KOPT-K1 (cell line): Measurements from ENCODE around the gene TP63.

Experiments used
- H3K27ac ChIP-seq: fragments of 200-600 bp; sonication (generic); 2 replicates; pipeline ENCODE4 v1.5.1; 2016; ENCODE audit warnings: antibody characterized with exemption, mild to moderate bottlenecking, low read depth, low read length; ENCODE audit not compliant: poor library complexity, severe bottlenecking
- H3K36me3 ChIP-seq: fragments of 200-600 bp; sonication (generic); 2 replicates; pipeline ENCODE4 v1.5.1; 2017; ENCODE audit warnings: antibody characterized with exemption, mild to moderate bottlenecking, low read length, moderate library complexity; ENCODE audit not compliant: insufficient read depth
- H3K9me3 ChIP-seq: fragments of 200-600 bp; sonication (generic); 2 replicates; pipeline ENCODE4 v1.5.1; 2017; ENCODE audit warnings: antibody characterized with exemption, low read length, mild to moderate bottlenecking; ENCODE audit not compliant: insufficient read depth, poor library complexity, severe bottlenecking

The TP63 gene

DNA sequence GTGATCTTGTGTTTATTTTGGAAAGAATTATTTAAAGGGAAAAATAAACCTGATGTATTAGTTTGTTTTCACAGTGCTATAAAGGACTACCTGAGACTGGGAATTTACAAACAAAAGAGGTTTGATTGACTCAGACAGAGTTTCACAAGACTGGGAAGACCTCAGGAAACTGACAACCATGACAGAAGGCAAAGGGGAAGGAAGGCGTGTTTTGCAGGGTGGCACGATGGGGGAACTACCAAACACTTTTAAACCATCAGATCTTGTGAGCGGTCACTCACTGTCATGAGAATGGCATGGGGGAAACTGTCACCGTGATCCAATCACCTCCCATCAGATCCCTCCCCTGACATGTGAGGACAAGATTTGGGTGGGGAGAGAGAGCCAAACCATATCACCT is 87.0 kb downstream of the TP63 start:
- H3K9me3 ChIP-seq = no peaks in the 10 kb centered on the region
- no peaks in the 10 kb centered on the region for H3K36me3 ChIP-seq
- H3K27ac ChIP-seq = no peak overlapping the region

DNA sequence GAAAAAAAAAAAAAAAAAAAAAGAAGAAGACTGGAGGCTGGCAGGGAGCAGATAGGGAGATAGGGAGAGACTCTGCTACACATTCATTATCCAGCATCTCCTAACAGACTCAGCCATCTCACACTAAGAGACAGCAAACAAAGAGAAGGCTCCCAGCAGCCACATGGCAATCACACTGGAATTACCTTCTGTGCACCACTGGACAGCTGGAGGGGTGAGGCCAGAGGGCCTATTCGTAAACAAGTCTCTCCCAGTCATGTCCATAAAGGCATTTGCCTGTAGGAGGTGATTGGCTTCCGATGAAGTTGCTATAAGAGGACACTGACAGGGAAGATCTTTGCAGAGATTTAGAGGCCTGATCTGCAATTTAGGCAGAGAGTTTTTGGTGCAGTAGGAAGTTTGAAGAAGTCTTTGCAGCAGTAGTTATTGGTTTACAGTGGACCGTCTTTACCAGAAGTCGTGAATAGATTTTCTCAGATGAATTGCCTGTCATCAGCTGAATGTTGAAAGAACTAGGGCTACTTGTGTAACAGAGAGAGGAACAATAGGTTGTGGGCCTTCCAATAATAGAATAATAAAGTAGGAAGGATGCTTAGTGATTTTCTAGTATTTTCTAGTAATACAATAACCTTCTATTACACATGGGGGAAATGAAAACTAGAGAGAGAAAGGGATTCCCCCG is 89.7 kb downstream of the TP63 start:
- Histone ChIP-seq H3K9me3 (no peaks in the 10 kb centered on the region), H3K27ac (no peak overlapping the region)

DNA sequence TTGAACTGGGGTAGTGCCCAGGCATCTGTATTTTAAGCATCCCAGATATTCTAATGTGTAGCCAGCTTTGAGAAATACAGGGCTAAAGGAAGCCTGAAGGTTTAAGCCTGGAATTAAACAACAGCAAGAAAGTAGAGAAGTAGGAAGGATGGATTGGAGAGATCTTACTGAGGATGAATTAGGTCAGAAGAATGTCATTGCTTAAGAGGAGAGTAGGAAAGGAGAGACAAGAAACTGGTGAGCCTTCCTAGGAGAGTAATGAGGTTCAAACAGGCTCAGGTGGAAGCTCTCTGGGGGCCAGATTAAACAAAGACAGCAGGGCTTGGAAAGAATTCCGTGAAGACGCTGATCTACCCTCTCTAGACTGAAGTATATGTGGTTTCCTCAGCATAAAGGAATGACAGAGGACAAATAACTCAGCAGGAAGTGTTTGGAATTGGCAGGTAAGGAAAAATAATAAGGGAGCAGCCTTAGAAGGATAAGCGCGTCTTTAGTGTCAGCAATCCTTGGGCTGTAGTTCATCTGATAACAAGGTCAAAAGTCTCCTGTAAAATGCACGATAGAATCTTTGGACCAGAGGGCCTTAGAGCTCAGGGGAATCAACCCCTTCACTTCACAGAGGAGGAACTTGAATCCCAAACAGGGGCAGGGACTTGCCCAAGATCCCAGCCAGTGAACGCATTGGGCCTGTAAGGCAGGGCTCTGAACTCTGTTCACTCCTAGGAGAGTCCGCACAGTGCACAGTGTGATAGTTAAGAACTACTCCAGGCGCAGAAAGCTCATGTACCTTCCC is 90.9 kb downstream of the TP63 start:
- Histone ChIP-seq H3K36me3 (no peaks in the 10 kb centered on the region), H3K27ac (no peak overlapping the region), H3K9me3 (no peaks in the 10 kb centered on the region)

More for the DNA sequence above, 89.7 kb downstream of the TP63 start:
- H3K36me3 ChIP-seq = no peaks in the 10 kb centered on the region

DNA sequence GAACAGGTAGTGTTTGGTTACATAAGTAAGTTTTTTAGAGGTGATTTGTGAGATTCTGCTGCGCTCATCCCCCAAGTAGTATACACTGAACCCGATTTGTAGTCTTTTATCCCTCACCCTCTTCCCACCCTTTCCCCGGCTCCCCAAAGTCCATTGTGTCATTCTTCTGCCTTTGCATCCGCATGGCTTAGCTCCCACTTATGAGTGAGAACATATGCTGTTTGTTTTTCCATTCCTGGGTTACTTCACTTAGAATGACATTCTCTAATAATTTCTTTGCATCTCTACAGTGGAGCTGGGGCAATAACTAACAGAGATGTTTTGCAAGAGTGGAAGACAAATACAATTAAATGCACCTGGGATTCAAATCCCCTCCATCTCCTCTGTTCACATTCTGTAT is 93.2 kb downstream of the TP63 start:
- Histone ChIP-seq H3K27ac (no peak overlapping the region), H3K9me3 (no peaks in the 10 kb centered on the region)

DNA sequence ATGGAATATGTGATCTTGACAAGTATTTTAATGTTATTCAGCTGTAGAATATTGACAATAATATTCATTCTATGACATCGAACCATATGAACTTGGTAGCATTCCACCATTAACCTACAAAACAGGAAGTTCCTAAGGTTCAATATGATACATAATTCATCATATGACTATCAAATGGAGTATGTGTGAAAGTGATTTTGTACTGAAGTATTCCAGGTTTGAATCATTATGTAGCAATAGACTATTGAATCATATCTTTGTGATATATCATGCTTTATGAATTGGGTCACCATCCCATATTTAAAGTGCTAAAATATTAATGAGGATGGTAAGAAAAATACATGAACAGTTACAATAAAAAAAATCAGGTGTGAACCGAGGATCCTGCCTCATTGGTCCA is 95.1 kb downstream of the TP63 start:
- H3K27ac ChIP-seq = no peak overlapping the region
- no peaks in the 10 kb centered on the region for H3K9me3 ChIP-seq
- no peaks in the 10 kb centered on the region for H3K36me3 ChIP-seq

More for the DNA sequence above, 93.2 kb downstream of the TP63 start:
- H3K36me3 ChIP-seq = no peaks in the 10 kb centered on the region

DNA sequence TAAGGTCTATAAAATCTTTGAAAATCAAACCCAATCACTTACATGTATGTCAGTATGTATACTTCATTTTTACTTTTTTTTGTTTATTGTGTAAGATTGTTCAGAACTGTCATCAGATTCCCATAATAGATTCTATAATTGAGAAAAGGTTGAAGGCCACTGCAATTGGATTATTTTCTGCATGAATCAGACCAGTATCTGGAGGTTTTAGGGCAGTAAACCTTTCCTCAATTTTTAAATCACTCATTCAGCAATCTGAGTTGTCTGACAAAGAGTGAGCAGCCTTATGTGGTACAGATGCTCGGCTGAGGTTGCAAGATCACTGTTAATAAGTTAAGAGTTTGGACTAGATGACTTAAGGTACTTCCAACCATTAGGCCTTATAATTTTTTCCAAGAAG is 96.0 kb downstream of the TP63 start:
- no peaks in the 10 kb centered on the region for H3K36me3 ChIP-seq

DNA sequence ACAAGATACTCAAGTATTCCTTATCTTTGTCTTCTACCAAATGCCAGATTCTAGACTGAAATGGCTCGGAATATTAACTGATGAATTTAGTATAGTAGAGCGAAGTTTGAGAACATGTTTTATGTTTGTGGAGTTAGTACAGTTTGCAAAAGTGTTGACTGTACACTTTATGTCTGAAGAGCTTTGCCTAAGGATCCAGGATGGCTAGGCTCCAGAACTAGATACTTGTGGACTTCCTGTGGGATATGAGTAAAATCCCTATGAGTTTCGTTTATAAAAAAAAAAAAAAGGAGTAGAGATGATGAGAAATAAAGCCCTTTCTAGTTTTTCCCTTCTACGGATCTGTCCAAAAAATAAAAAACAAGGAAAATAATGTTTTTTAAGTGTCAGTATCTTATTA is 96.7 kb downstream of the TP63 start:
- H3K36me3 ChIP-seq = no peaks in the 10 kb centered on the region
- no peaks in the 10 kb centered on the region for H3K9me3 ChIP-seq
- H3K27ac ChIP-seq = no peak overlapping the region

More for the DNA sequence above, 96.0 kb downstream of the TP63 start:
- Histone ChIP-seq H3K27ac (no peak overlapping the region), H3K9me3 (no peaks in the 10 kb centered on the region)

DNA sequence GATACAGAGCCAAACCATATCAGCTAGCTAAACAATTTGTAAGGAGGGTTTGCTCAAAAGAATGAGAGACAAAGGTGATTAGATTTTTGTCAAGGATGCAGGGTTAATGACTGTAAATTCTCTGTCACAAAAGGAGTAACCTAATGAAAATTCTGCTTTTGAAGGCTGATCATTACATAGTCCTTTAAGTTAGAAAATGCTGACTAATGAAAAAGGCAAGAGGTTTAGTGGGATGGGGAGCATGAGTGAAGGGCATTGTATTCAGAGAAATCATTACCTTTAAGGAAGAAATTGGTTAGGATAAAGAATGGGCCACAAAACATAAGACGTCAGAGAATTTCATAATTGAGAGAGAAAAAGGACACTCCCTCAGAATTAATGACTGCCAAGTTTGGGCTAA is 97.7 kb downstream of the TP63 start:
- H3K9me3 ChIP-seq = no peaks in the 10 kb centered on the region
- no peak overlapping the region for H3K27ac ChIP-seq
- no peaks in the 10 kb centered on the region for H3K36me3 ChIP-seq

DNA sequence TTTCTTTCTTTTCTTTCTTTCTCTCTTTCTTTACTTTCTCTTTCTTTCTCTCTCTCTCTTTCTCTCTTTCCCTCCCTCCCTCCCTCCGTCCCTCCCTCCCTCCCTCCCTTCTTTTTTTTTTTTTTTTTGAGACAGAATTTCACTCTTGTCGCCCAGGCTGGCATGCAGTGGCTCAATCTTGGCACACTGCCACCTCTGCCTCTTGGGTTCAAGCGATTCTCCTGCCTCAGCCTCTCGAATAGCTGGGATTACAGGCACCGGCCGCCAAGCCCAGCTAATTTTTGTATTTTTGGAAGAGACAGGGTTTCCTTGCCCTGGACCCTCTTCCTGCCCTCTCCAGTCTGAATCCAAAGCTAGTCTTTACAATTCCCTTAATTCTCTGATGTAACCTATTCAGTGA is 102.9 kb downstream of the TP63 start:
- Histone ChIP-seq H3K27ac (no peak overlapping the region), H3K36me3 (no peaks in the 10 kb centered on the region), H3K9me3 (no peaks in the 10 kb centered on the region)

DNA sequence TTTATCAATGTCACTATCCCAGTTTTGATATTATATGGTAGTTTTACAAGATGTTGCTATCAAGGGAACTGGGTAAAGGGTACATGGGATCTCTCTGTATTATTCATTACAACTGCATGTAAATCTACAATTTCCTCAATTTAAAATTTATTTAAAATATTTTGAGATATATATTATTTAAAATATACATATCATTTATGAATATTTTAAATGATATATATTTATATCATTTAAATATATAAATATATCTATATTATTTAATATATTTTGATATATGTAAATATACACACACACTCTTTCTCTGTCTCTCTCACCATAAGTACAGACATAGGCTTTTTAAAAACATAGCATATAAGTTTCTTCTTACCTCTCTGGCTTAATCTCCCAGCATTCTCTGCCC is 104.7 kb downstream of the TP63 start:
- H3K27ac ChIP-seq = no peak overlapping the region
- H3K9me3 ChIP-seq = no peaks in the 10 kb centered on the region
- no peaks in the 10 kb centered on the region for H3K36me3 ChIP-seq

DNA sequence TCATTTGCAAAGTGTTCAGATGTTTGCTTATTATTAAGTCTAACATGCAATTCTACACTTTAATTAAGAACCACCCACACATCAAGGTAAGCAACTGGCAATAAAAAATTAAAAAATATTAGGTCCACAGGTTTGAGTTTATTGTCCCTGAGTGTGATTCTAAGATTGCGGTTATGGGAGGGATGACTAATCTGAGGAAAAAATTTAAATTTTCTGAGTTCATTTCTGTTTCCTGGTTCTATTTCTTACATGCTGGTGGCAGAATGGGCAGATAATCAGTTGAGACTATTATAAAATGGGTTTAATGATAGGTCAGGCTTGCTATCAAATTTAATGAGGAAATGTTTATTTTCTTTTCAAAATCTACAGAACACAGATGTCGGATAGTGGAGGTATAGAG is 105.9 kb downstream of the TP63 start:
- H3K9me3 ChIP-seq = no peaks in the 10 kb centered on the region
- no peak overlapping the region for H3K27ac ChIP-seq
- no peaks in the 10 kb centered on the region for H3K36me3 ChIP-seq

DNA sequence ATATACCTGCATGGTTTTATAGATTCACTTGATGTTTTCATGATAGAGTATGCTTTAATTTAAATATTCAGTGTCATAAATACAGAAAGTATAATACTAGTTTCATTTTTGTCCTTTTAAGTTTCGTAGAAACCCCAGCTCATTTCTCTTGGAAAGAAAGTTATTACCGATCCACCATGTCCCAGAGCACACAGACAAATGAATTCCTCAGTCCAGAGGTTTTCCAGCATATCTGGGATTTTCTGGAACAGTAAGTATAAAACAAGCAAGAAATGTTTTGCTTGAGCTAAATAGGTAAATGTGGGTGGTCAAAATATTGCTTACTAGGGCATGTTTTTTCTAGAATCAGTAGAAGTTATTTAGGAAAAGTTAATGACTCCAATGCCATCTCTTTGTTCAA is 106.4 kb downstream of the TP63 start:
- Histone ChIP-seq H3K9me3 (no peaks in the 10 kb centered on the region), H3K27ac (no peak overlapping the region), H3K36me3 (no peaks in the 10 kb centered on the region)

DNA sequence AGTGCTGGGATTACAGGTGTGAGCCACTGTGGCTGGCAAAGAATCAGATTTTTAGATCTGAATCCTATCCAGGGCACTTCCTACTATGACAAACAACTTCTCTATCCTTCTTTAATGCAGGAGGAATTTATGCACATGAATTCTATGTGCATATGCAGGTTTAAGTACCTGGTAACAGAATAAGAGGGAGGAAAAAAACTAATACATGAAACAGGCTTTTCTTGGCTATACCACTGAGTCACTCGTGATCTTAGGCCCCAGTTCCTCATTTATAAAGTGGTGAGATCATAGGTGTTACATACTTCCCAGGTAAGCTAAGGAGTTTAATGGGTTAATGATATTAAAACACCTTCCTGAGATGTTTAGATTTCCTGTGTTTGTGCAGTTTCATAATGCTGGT is 108.2 kb downstream of the TP63 start:
- Histone ChIP-seq H3K27ac (no peak overlapping the region), H3K9me3 (peaks cover 1% of the 10 kb centered on the region), H3K36me3 (no peaks in the 10 kb centered on the region)

DNA sequence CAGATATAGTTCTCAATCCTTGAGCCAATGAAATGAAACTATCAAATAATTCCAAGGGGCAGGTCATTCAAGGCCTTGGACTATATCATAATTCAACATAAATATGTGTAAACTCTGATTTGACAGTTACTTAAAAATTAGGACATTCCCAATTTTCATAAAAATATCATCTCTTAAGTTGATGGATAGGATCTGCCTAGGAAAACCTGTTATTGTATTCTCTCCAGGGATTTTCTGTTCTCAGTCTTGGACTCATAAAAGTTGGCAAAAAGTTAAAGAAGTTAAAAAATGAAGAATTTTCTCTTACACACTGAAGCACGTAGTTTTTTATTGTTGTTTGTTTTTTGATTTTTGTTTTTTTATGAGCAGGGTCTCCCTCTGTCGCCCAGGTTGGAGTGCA is 109.0 kb downstream of the TP63 start:
- H3K9me3 ChIP-seq = peaks cover 6% of the 10 kb centered on the region

DNA sequence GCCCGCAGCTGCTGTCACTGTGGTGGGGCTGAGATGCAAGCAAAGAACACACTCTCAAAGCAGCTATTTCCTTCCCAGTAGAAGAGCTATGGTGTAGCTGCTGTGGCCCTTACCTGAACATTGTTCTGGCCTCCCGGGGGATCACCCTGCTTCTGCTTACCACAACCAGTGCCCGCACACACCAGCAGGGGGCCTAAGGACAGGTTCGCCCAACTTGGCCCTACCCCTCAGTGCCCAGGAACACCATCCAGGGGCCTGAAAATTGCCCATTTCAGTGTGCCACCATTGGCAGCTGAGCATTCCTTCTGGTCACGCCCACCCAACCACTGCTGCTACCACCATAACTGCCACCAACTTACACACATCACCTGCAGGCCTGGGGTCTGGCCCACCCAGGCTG is 113.0 kb downstream of the TP63 start:
- H3K36me3 ChIP-seq = no peaks in the 10 kb centered on the region
- no peak overlapping the region for H3K27ac ChIP-seq
- peaks cover 6% of the 10 kb centered on the region for H3K9me3 ChIP-seq

More for the DNA sequence above, 109.0 kb downstream of the TP63 start:
- Histone ChIP-seq H3K36me3 (no peaks in the 10 kb centered on the region), H3K27ac (no peak overlapping the region)

DNA sequence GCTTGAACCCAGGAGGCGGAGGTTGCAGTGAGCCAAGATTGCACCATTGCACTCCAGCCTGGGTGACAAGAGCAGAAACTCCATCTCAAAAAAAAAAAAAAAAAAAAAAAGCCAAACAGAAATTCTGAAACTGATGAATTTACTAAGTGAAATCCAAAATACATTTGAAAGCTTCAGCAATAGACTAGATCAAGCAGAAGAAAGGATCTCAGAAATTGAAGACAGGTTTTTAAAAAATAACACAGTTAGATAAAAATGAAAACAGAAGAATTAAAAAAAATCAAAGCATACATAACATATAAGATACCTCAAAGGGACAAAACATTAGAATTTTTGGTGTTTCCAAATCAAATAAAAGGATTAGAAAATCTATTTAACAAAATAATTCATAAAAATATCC is 114.4 kb downstream of the TP63 start:
- no peak overlapping the region for H3K27ac ChIP-seq
- no peaks in the 10 kb centered on the region for H3K36me3 ChIP-seq
- peaks cover 6% of the 10 kb centered on the region for H3K9me3 ChIP-seq
